SJSA1 (cell line): ENCODE measurements around the gene DPY19L3. TPM values are rescaled to one million over a fixed set of nuclear protein-coding genes. Genes with fewer than 3 reads are reported as not detected.
"Not testable (repeated sequence)": the region's sequence is repeated elsewhere in the genome, so short reads cannot be mapped to it uniquely, and the experiment has no call there.

ENCODE experiments used
- DNase-seq, 2 experiments: peaks; one replicate each; pipeline ENCODE4 v3.0.0-alpha.2; 2015 to 2020; ENCODE audit warnings: low spot score in 2 of 2, low read depth in 1 of 2
- H3K27ac ChIP-seq: fragments of 250-450 bp; sonication (Bioruptor Pico); 2 replicates; pipeline ENCODE4 v1.5.1; 2020; ENCODE audit warnings: mild to moderate bottlenecking, moderate library complexity
- H3K27me3 ChIP-seq: fragments of 250-450 bp; sonication (Bioruptor Pico); replicated peaks from 2 replicates; pipeline ENCODE4 v1.5.1; 2020; ENCODE audit warnings: mild to moderate bottlenecking, moderate library complexity
- H3K36me3 ChIP-seq: fragments of 250-450 bp; sonication (Bioruptor Pico); 2 replicates; pipeline ENCODE4 v1.5.1; 2020; ENCODE audit warnings: mild to moderate bottlenecking
- H3K4me1 ChIP-seq: fragments of 250-450 bp; sonication (Bioruptor Pico); replicated peaks from 2 replicates; pipeline ENCODE4 v1.6.1; 2021; ENCODE audit warnings: mild to moderate bottlenecking
- H3K4me3 ChIP-seq: fragments of 250-450 bp; sonication (Bioruptor Pico); 2 replicates; pipeline ENCODE4 v1.5.1; 2020; ENCODE audit warnings: mild to moderate bottlenecking
- H3K9me3 ChIP-seq: fragments of 250-450 bp; sonication (Bioruptor Pico); replicated peaks from 2 replicates; pipeline ENCODE4 v1.5.1; 2020; ENCODE audit warnings: mild to moderate bottlenecking
- total RNA-seq: library from RNA; depleted of rRNA; stranded (reverse); fragments of >200 nt; shearing (Covaris generic); gene quantifications from 2 replicates; pipeline ENCODE4 v1.2.3, GENCODE V29; 2014

Gene DPY19L3
- total RNA-seq, 1 experiment from 2014 or later: 15.3 TPM

- peak overlapping the region; percentile 95 for H3K27ac ChIP-seq
- no peaks in the 10 kb centered on the region for H3K9me3 ChIP-seq
- H3K4me1 ChIP-seq: peaks cover 29% of the 10 kb centered on the region
- H3K36me3 ChIP-seq: peaks cover 45% of the 10 kb centered on the region
- H3K27me3 ChIP-seq: no peaks in the 10 kb centered on the region
- no peak overlapping the region for H3K4me3 ChIP-seq
- peak; percentile 73 to 82 for DNase-seq
Measured at GRCh38 chr19:32372726-32373517, 32.6 kb upstream of the DPY19L3 start.

DNA sequence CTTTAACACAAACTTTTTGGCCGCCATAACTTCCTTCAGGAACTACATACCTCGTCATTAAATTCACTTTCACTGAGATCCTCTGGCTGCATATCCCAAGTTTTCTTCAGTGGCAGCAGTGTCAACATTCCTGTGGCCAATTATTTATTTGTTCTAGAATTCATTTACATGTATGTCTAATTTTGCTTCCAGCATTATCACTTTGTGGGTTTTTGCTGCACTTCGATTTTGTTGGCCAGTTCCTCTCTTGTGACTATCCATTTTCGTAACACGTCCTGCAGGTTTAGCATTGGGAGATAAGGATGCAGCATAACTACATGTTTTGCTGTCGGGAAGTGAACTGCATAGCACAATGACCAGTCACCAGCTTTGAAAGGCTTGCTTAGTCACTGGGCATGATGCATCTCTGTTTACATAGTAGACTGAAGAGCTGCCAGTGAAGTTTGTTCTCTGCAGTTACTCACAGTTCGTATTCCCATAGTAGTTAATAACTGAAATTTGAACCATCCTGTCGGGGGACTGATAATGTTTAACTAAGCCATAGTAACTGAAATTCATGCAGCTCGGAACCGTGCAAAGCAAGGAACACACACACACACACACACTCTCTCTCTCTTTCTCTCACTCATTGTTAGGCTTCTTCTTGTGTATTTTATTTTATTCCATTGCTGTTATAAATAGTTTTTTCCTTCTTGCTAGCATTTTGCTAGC lies 31.8 kb upstream of the DPY19L3 start:
- peak; percentile 91 to 95 for DNase-seq
- Histone ChIP-seq H3K27ac (peak overlapping the region; percentile 95), H3K36me3 (peaks cover 38% of the 10 kb centered on the region), H3K4me1 (peaks cover 29% of the 10 kb centered on the region), H3K4me3 (no peak overlapping the region), H3K9me3 (no peaks in the 10 kb centered on the region), H3K27me3 (no peaks in the 10 kb centered on the region)

GRCh38 chr19:32374362-32374761 lies 31.2 kb upstream of the DPY19L3 start:
- Histone ChIP-seq H3K27ac (peak overlapping the region; percentile 95), H3K36me3 (peaks cover 39% of the 10 kb centered on the region), H3K4me1 (peaks cover 29% of the 10 kb centered on the region)
- H3K4me3 ChIP-seq, H3K9me3 ChIP-seq, H3K27me3 ChIP-seq, DNase-seq: not testable (repeated sequence)

DNA sequence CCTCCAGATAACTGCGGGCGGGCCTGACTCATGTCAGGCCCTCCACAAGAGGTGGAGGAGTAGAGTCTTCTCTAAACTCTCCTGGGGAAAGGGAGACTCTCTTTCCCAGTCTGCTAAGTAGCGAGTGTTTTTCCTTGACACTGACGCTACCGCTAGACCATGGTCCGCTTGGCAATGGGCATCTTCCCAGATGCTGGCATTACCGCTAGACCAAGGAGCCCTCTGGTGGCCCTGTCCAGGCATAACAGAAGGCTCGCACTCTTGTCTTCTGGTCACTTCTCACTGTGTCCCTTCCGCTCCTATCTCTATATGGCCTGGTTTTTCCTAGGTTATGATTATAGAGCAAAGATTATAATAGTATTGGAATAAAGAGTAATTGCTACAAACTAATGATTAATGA lies 28.5 kb upstream of the DPY19L3 start:
- not testable (repeated sequence) for H3K27ac ChIP-seq, H3K27me3 ChIP-seq, H3K9me3 ChIP-seq, H3K4me3 ChIP-seq
- Histone ChIP-seq H3K4me1 (peaks cover 28% of the 10 kb centered on the region), H3K36me3 (peaks cover 40% of the 10 kb centered on the region)
- DNase-seq: peak in 1 of 2 experiments; percentile 52

GRCh38 chr19:32380269-32380668 lies 25.3 kb upstream of the DPY19L3 start:
- H3K36me3 ChIP-seq: peaks cover 39% of the 10 kb centered on the region
- no peak overlapping the region for H3K4me3 ChIP-seq
- no peak for DNase-seq
- H3K27ac ChIP-seq: no peak overlapping the region
- H3K27me3 ChIP-seq: no peaks in the 10 kb centered on the region
- no peaks in the 10 kb centered on the region; the same call in 1 of the 2 replicates for H3K4me1 ChIP-seq
- H3K9me3 ChIP-seq: no peaks in the 10 kb centered on the region

GRCh38 chr19:32387701-32388392 lies 17.7 kb upstream of the DPY19L3 start:
- no peaks in the 10 kb centered on the region; the same call in 1 of the 2 replicates for H3K4me1 ChIP-seq
- no peaks in the 10 kb centered on the region for H3K27me3 ChIP-seq
- DNase-seq: no peak
- H3K36me3 ChIP-seq: peaks cover 9% of the 10 kb centered on the region
- no peaks in the 10 kb centered on the region for H3K9me3 ChIP-seq
- H3K4me3 ChIP-seq: no peak overlapping the region
- no peak overlapping the region for H3K27ac ChIP-seq

DNA sequence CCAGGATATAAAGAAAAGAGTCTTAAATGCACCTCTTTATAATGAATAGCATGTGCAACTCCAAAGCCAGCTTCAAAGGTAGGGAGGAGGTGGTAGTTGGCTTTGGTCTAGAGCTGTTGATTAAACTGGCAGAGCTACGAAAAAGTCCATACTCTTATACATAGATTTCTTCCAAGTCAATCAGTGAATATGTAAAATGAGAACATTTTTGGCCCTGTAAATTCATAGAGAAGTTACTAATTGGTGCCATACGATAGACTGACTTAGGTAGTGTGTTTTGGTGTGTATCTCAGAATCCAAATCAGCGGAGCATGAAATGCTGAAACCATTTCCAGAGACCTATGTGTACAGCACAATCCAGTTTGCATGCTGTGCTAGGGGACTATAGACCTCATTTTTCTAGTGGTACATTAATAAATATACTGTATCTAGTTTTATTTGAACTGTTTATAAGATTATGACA lies 17.1 kb upstream of the DPY19L3 start:
- Histone ChIP-seq H3K27me3 (no peaks in the 10 kb centered on the region), H3K27ac (no peak overlapping the region)
- no peak for DNase-seq

GRCh38 chr19:32392901-32393300 lies 12.7 kb upstream of the DPY19L3 start:
- Histone ChIP-seq H3K27me3 (no peaks in the 10 kb centered on the region), H3K4me1 (peaks cover 5% of the 10 kb centered on the region), H3K9me3 (no peaks in the 10 kb centered on the region), H3K4me3 (no peak overlapping the region), H3K27ac (no peak overlapping the region), H3K36me3 (no peaks in the 10 kb centered on the region; the same call in 1 of the 2 replicates)
- DNase-seq: no peak

More for the DNA sequence above, 17.1 kb upstream of the DPY19L3 start:
- no peak overlapping the region for H3K4me3 ChIP-seq
- H3K4me1 ChIP-seq: no peaks in the 10 kb centered on the region
- no peaks in the 10 kb centered on the region for H3K9me3 ChIP-seq
- H3K36me3 ChIP-seq: peaks cover 3% of the 10 kb centered on the region; the same call in 1 of the 2 replicates

DNA sequence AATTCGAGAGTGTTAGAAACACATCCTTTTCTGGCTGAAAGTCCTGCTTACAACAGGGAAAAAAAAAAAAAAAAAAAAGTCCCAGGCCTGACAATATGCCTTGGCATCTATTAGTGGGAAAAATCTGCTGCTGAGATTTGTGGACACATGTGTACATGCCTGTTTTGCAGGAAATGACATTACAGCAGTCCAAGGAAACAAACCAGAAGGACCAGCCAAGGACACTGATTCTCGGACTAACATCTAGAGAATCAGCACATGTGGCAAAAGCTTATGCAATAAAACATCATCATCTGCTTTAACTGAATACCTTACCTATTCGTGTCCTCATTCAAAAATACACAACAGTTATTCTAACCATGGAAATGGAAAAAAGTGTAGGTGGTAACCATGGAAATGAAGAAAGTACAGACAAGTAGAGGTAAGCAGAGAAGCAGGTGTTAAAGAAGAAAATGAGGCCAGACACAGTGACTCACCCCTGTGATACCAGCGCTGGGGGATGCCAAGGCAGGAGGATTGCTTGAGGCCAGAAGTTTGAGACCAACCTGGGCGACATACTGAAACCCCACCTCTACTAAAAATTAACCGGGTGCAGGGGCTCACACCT lies 9.4 kb upstream of the DPY19L3 start:
- Histone ChIP-seq H3K4me3 (no peak overlapping the region), H3K27ac (no peak overlapping the region), H3K36me3 (no peaks in the 10 kb centered on the region; the same call in 1 of the 2 replicates), H3K9me3 (no peaks in the 10 kb centered on the region), H3K4me1 (peaks cover 9% of the 10 kb centered on the region), H3K27me3 (no peaks in the 10 kb centered on the region)
- no peak for DNase-seq

DNA sequence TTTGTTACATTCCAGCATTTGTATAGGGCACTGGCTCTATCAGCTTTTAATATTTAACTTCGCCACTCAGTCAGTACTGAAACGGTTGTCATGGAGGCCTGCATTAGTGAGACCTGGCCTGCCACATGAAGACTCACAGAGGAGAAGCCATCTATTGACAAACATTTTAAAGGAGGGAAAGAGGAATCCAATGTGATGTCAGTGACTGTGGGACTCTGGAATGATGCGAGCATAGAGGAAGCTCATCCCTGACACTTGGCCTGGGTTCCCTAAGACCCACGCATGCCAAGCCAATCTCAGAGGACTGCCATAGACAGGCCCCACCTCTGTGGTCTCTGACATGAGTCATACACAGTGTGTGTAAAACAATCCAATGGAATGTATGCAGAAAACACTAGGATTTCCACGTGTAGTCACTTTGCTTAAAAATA lies 7.9 kb upstream of the DPY19L3 start:
- H3K36me3 ChIP-seq: no peaks in the 10 kb centered on the region; the same call in 1 of the 2 replicates
- H3K27me3 ChIP-seq: no peaks in the 10 kb centered on the region
- H3K4me3 ChIP-seq: no peak overlapping the region
- peaks cover 9% of the 10 kb centered on the region for H3K4me1 ChIP-seq
- no peaks in the 10 kb centered on the region for H3K9me3 ChIP-seq
- H3K27ac ChIP-seq: peak overlapping the region; percentile 8; the same call in 1 of the 2 replicates
- peak; percentile 54 to 70 for DNase-seq

- no peak for DNase-seq
- H3K27me3 ChIP-seq: no peaks in the 10 kb centered on the region
- H3K27ac ChIP-seq: no peak overlapping the region
- no peak overlapping the region for H3K4me3 ChIP-seq
- peaks cover 12% of the 10 kb centered on the region for H3K36me3 ChIP-seq
- no peaks in the 10 kb centered on the region for H3K9me3 ChIP-seq
- peaks cover 19% of the 10 kb centered on the region for H3K4me1 ChIP-seq
Measured at GRCh38 chr19:32401992-32402391, 3.6 kb upstream of the DPY19L3 start.

DNA sequence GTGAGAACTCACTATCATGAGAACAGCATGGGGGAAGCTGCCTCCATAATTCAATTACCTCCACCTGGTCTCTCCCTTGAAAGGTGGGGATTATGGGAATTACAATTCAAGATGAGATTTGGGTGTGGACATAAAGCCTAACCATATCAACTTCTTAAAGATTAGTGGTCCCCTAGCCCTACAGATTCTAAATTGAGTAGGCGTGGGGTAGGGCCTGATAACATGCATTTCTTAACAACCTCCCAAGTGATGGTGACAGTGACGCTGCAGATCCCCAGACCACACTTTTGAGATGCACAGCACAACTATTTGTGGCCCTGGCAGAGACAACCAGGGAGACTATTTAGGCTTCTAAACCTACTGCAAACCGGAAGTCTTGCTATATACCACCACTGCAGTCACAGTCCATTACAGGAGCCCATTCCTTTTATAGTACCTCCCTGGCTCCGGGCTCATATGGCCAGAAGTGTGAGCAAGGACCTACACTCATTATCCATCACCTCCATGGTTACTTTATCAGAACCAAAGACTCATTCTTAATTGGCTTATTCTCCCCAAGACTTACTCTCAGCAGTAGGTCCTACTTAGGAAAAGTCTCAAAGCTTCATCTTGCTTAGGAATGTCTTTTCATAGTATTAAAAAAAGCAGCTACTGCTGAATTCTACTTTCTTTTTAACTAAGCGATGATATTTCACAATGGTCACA lies 2.1 kb upstream of the DPY19L3 start:
- H3K36me3 ChIP-seq: peaks cover 17% of the 10 kb centered on the region
- H3K27me3 ChIP-seq: no peaks in the 10 kb centered on the region
- DNase-seq: no peak
- no peak overlapping the region for H3K27ac ChIP-seq
- no peak overlapping the region for H3K4me3 ChIP-seq
- H3K9me3 ChIP-seq: no peaks in the 10 kb centered on the region
- H3K4me1 ChIP-seq: peaks cover 10% of the 10 kb centered on the region
